MCF 10A (cell line): ENCODE measurements around the gene BMP8B. TPM values are rescaled to one million over a fixed set of nuclear protein-coding genes. Genes with fewer than 3 reads are reported as not detected.
"Not testable (repeated sequence)": the region's sequence is repeated elsewhere in the genome, so short reads cannot be mapped to it uniquely, and the experiment has no call there.

Experiments
- BruUV-seq: library from RNA; stranded (reverse); fragments of 400-500 nt; replicated peaks from 2 replicates; lab custom pipeline; 2021; lab: Mats Ljungman, UMichigan
- CTCF ChIA-PET: fragments of 300-600 bp; sonication (Branson Sonifier 250); formaldehyde crosslinking; extraction: SDS; loops from one replicate; lab custom pipeline; 2021; ENCODE audit warnings: antibody characterized with exemption, inconsistent platforms; lab: Yijun Ruan, JAX
- POLR2A ChIA-PET: fragments of 300-600, 350-650 bp; sonication (Branson Sonifier 250); formaldehyde crosslinking; extraction: SDS; loops from one replicate; lab custom pipeline; 2020; ENCODE audit warnings: antibody characterized with exemption, inconsistent platforms; lab: Yijun Ruan, JAX
- DNase-seq: peaks from one replicate; pipeline ENCODE4 v3.0.0-alpha.2; 2018; ENCODE audit not compliant: unreplicated experiment
- H3K27ac Mint-ChIP-seq: one replicate; pipeline ENCODE4 v1.8.0; 2022; ENCODE audit warnings: mild to moderate bottlenecking, low read depth, mixed read lengths; ENCODE audit not compliant: unreplicated experiment
- H3K27me3 Mint-ChIP-seq: one replicate; pipeline ENCODE4 v1.8.0; 2022; ENCODE audit warnings: mixed read lengths; ENCODE audit not compliant: insufficient read depth, unreplicated experiment
- H3K36me3 Mint-ChIP-seq: one replicate; pipeline ENCODE4 v1.8.0; 2022; ENCODE audit warnings: mild to moderate bottlenecking, moderate library complexity, mixed read lengths; ENCODE audit not compliant: insufficient read depth, unreplicated experiment
- H3K4me1 Mint-ChIP-seq: one replicate; pipeline ENCODE4 v1.8.0; 2022; ENCODE audit warnings: mixed read lengths; ENCODE audit not compliant: insufficient read depth, unreplicated experiment
- H3K4me3 Mint-ChIP-seq: one replicate; pipeline ENCODE4 v1.8.0; 2022; ENCODE audit warnings: mild to moderate bottlenecking, moderate library complexity, mixed read lengths; ENCODE audit not compliant: unreplicated experiment
- H3K9me3 Mint-ChIP-seq: one replicate; pipeline ENCODE4 v1.8.0; 2022; ENCODE audit warnings: mixed read lengths; ENCODE audit not compliant: unreplicated experiment
- CTCF ChIP-seq: fragments of 200-600 bp; IDR thresholded peaks from one replicate; pipeline ENCODE4 v1.8.0; 2022; ENCODE audit warnings: antibody characterized with exemption, mild to moderate bottlenecking; ENCODE audit not compliant: unreplicated experiment
- intact Hi-C: fragments of 100-400 bp; cut with micrococcal nuclease; formaldehyde crosslinking; loops from 2 replicates; pipeline ENCODE4 v1.14.1; 2022
- total RNA-seq: library from RNA; stranded (reverse); gene quantifications from 2 replicates; pipeline ENCODE4 v1.2.3, GENCODE V29; 2022

BMP8B gene
- total RNA-seq, 1 experiment from 2014 or later = 0.21 TPM

GRCh38 chr1:39777306-39777705, 11.4 kb downstream of the BMP8B start:
- no TSS peak for BruUV-seq
- Mint-ChIP-seq H3K27ac (no peak overlapping the region), H3K4me1 (no peaks in the 10 kb centered on the region), H3K4me3 (no peak overlapping the region), H3K27me3 (no peaks in the 10 kb centered on the region), H3K9me3 (no peaks in the 10 kb centered on the region), H3K36me3 (no peaks in the 10 kb centered on the region)
- TF ChIP-seq CTCF = no peak
- intact Hi-C loops = no loop called here
- ChIA-PET CTCF (interaction anchor here (0.7 kb wide), 1 partner anchor 52 kb away, joined by 3 read pairs; no protein-coding TSS in a partner anchor), POLR2A (no interaction called here)
- no peak for DNase-seq

GRCh38 chr1:39776886-39777285, 11.8 kb downstream of the BMP8B start:
- POLR2A ChIA-PET = no interaction called here
- CTCF ChIA-PET = interaction anchor here (0.7 kb wide), 1 partner anchor 52 kb away, joined by 3 read pairs; no protein-coding TSS in a partner anchor
- no peaks in the 10 kb centered on the region for H3K9me3 Mint-ChIP-seq
- H3K27me3 Mint-ChIP-seq = no peaks in the 10 kb centered on the region
- intact Hi-C loops = no loop called here
- DNase-seq = no peak
- no peaks in the 10 kb centered on the region for H3K36me3 Mint-ChIP-seq
- no peak overlapping the region for H3K27ac Mint-ChIP-seq
- no peak overlapping the region for H3K4me3 Mint-ChIP-seq
- no peaks in the 10 kb centered on the region for H3K4me1 Mint-ChIP-seq
- BruUV-seq = no TSS peak
- TF ChIP-seq CTCF = no peak

GRCh38 chr1:39776400-39776713, 12.3 kb downstream of the BMP8B start:
- CTCF ChIA-PET = no interaction called here
- POLR2A ChIA-PET = no interaction called here
- H3K4me1 Mint-ChIP-seq = no peaks in the 10 kb centered on the region
- no TSS peak for BruUV-seq
- H3K27me3 Mint-ChIP-seq = no peaks in the 10 kb centered on the region
- no peak overlapping the region for H3K27ac Mint-ChIP-seq
- H3K4me3 Mint-ChIP-seq = no peak overlapping the region
- TF ChIP-seq CTCF = no peak
- DNase-seq = no peak
- H3K36me3 Mint-ChIP-seq = no peaks in the 10 kb centered on the region
- H3K9me3 Mint-ChIP-seq = no peaks in the 10 kb centered on the region
- intact Hi-C loops = no loop called here

GRCh38 chr1:39775676-39776399, 12.8 kb downstream of the BMP8B start:
- BruUV-seq, H3K27me3 Mint-ChIP-seq, H3K4me1 Mint-ChIP-seq, intact Hi-C loops, POLR2A ChIA-PET, CTCF ChIA-PET, H3K9me3 Mint-ChIP-seq, H3K4me3 Mint-ChIP-seq, H3K27ac Mint-ChIP-seq, DNase-seq, H3K36me3 Mint-ChIP-seq: not testable (repeated sequence)

- H3K4me1 Mint-ChIP-seq, POLR2A ChIA-PET, H3K9me3 Mint-ChIP-seq, CTCF ChIA-PET, BruUV-seq, H3K27me3 Mint-ChIP-seq, H3K27ac Mint-ChIP-seq, H3K4me3 Mint-ChIP-seq, intact Hi-C loops, DNase-seq, H3K36me3 Mint-ChIP-seq: not testable (repeated sequence)
Measured at GRCh38 chr1:39775141-39775540, 13.5 kb downstream of the BMP8B start.

- H3K9me3 Mint-ChIP-seq, H3K27ac Mint-ChIP-seq, H3K27me3 Mint-ChIP-seq, DNase-seq, intact Hi-C loops, H3K4me1 Mint-ChIP-seq, H3K36me3 Mint-ChIP-seq, CTCF ChIA-PET, H3K4me3 Mint-ChIP-seq, BruUV-seq, POLR2A ChIA-PET: not testable (repeated sequence)
Measured at GRCh38 chr1:39773369-39773979, 15.2 kb downstream of the BMP8B start.

GRCh38 chr1:39771022-39771532, 17.6 kb downstream of the BMP8B start, which contains the start of gene OXCT2:
Gene OXCT2 (minus strand): TSS chr1:39771348. CDS start chr1:39771255, 93 bp downstream.
- H3K27ac Mint-ChIP-seq, BruUV-seq, CTCF ChIA-PET, H3K9me3 Mint-ChIP-seq, intact Hi-C loops, DNase-seq, H3K36me3 Mint-ChIP-seq, H3K27me3 Mint-ChIP-seq, POLR2A ChIA-PET, H3K4me3 Mint-ChIP-seq, H3K4me1 Mint-ChIP-seq: not testable (repeated sequence)
